Hepatocyte (in vitro differentiated cells): ENCODE results near the gene SPAG16.

Source experiments
- CTCF ChIP-seq: fragments of 200-600 bp; sonication (generic); IDR thresholded peaks from 2 replicates; pipeline ENCODE4 v1.5.1; 2016; ENCODE audit warnings: antibody characterized with exemption, mild to moderate bottlenecking; ENCODE audit not compliant: poor library complexity
- EZH2phosphoT487 ChIP-seq: fragments of 200-600 bp; sonication (generic); IDR thresholded peaks from one replicate; pipeline ENCODE4 v1.6.1; 2018; ENCODE audit warnings: antibody characterized with exemption, mild to moderate bottlenecking, low read depth, moderate library complexity; ENCODE audit not compliant: unreplicated experiment, severe bottlenecking

- TF ChIP-seq CTCF (no peak), EZH2phosphoT487 (no peak)
Observed at GRCh38 chr2:214196260-214196659, 912.0 kb downstream of the SPAG16 start.
